Body of pancreas (tissue), 4 donors: Measurements from ENCODE around the gene PTP4A2.

ENCODE experiments used
- CTCF ChIP-seq, 7 experiments: fragments of 450-650 bp in 4 of 7; fragments of 200-600 bp in 3 of 7; sonication (generic) in 3 of 7; IDR thresholded peaks; one replicate each; pipeline ENCODE4 v1.5.1; 2016 to 2019; ENCODE audit warnings: antibody characterized with exemption in 7 of 7
- POLR2A ChIP-seq, 3 donors: fragments of 450-650 bp; IDR thresholded peaks; one replicate each; pipeline ENCODE4 v1.6.1; 2016; ENCODE audit warnings: antibody characterized with exemption in 3 of 3, mild to moderate bottlenecking in 2 of 3

- TF ChIP-seq CTCF (IDR thresholded peaks at IDR 0.05) (no peak), POLR2A (IDR thresholded peaks at IDR 0.05) (no peak)
These were observed 43.3 kb upstream of the PTP4A2 start for GRCh38 chr1:31981456-31981839.
